ENCODE data around the gene NSMF. TPM values are rescaled to one million over a fixed set of nuclear protein-coding genes. Genes with fewer than 3 reads are reported as not detected.

Gene NSMF
- total and polyA plus RNA-seq, 4 donors = 13.8 to 39.8 (median 30.1) TPM

GRCh38 chr9:137423514-137424291, 35.4 kb downstream of the NSMF start:
- Histone ChIP-seq H3K4me1 (ENCODE audit: control insufficient read depth in 5 of 5, insufficient read depth in 5 of 5, low read length in 5 of 5) (peaks cover 0 to 13% (median 3%) of the 10 kb centered on the region in 5 donors), H3K36me3 (ENCODE audit: control insufficient read depth in 4 of 4, insufficient read depth in 4 of 4, low read length in 4 of 4) (no peaks in the 10 kb centered on the region), H3K27ac (ENCODE audit: low read depth in 1 of 2, low read length in 1 of 2) (peak overlapping the region; percentile 82 to 94), H3K27me3 (ENCODE audit: control insufficient read depth in 3 of 3, insufficient read depth in 3 of 3, low read length in 2 of 3) (no peaks in the 10 kb centered on the region), H3K4me3 (peak overlapping the region; percentile 70), H3K9ac (ENCODE audit: insufficient read depth in 1 of 2, low read length in 2 of 2) (no peak overlapping the region), H3K9me3 (ENCODE audit: control insufficient read depth in 4 of 4, insufficient read depth in 3 of 4, low read length in 3 of 4) (no peaks in the 10 kb centered on the region)
- TF ChIP-seq CTCF (IDR thresholded peaks at IDR 0.05; ENCODE audit: control extremely low read depth, extremely low read depth) = no peak
- no peak for ATAC-seq (ENCODE audit: insufficient read depth, low FRiP score)
- DNase-seq = no peak
- WGBS, 2 donors = 8 to 16% methylated on average over 45 to 77 of the region's 77 CpGs

DNA sequence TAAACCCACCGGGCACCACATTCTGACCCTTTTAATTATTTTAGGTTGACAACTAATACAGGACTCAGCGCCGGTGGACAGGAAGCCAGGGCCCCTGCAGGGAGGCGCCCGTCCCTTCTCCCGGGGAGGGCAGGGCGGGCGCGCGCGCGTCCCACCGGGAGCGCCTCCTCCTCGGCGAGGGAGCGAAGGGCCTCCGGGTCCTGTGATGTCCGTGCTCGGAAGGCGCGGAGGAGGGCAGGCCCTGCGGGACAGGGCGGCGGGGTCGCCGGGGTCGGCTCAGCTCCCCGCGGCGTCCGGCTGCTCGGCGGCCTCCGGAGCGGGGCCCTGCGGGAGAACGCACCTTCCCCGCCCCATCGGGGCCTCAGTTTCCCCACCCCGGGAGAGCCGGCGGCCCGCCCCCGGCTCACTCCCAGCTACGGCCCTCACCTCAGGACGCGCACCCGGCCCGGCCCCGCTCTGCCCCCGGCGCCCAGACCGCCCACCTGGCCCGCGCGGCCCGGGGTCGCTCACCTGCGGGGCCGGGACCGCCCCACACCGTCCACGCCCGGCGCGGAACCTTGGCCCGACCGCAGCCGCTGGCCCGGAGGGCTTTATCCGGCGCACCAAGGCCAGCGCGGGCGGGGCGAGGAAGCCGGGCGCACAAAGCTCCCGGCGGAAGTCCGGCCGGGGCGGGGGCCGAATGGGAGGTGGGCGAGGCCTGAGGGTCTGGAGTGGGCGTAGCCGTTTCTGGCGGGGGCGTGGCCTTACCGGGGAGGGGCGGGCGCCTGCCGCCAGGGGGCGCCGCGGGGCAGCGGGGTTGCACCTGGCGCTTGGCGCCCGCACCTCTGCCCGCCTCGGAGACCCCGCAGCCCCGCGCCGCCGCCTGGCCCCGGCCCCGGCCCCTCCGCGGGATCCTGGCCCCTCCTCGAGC, 36.3 kb downstream of the NSMF start, which contains the start of the genes EXD3 and NOXA1:
TSS of gene EXD3 (minus strand) at position 559 of the 910 bp plus-strand sequence. CDS start 27,805 bp downstream, outside the sequence.
TSS of gene NOXA1 (plus strand) at position 790 of the 910 bp plus-strand sequence. CDS start 137 bp downstream, outside the sequence.
- WGBS, 2 donors = 0 to 1% methylated on average over 41 to 113 of the region's 113 CpGs
- H3K9ac ChIP-seq (ENCODE audit: insufficient read depth in 1 of 2, low read length in 2 of 2) = peak within 1 kb of the TSS; percentile 43 to 56
- peaks cover 0 to 13% (median 3%) of the 10 kb centered on the region in 5 donors for H3K4me1 ChIP-seq (ENCODE audit: control insufficient read depth in 5 of 5, insufficient read depth in 5 of 5, low read length in 5 of 5)
- TF ChIP-seq CTCF (IDR thresholded peaks at IDR 0.05; ENCODE audit: control extremely low read depth, extremely low read depth) = peak; percentile 58
- H3K27ac ChIP-seq (ENCODE audit: low read depth in 1 of 2, low read length in 1 of 2) = peak within 1 kb of the TSS; percentile 86 to 94
- ATAC-seq (ENCODE audit: insufficient read depth, low FRiP score) (peak; percentile 96), DNase-seq (peak; percentile 90 to 93 (median 93))
- H3K4me3 ChIP-seq = peak within 1 kb of the TSS; percentile 89
- H3K9me3 ChIP-seq (ENCODE audit: control insufficient read depth in 4 of 4, insufficient read depth in 3 of 4, low read length in 3 of 4) = no peaks in the 10 kb centered on the region
- H3K36me3 ChIP-seq (ENCODE audit: control insufficient read depth in 4 of 4, insufficient read depth in 4 of 4, low read length in 4 of 4) = no peaks in the 10 kb centered on the region
- H3K27me3 ChIP-seq (ENCODE audit: control insufficient read depth in 3 of 3, insufficient read depth in 3 of 3, low read length in 2 of 3) = no peaks in the 10 kb centered on the region

- Histone ChIP-seq H3K9ac (ENCODE audit: insufficient read depth in 1 of 2, low read length in 2 of 2) (peak overlapping the region; percentile 43 to 56), H3K4me1 (ENCODE audit: control insufficient read depth in 5 of 5, insufficient read depth in 5 of 5, low read length in 5 of 5) (peaks cover 0 to 13% (median 3%) of the 10 kb centered on the region in 5 donors), H3K36me3 (ENCODE audit: control insufficient read depth in 4 of 4, insufficient read depth in 4 of 4, low read length in 4 of 4) (peaks cover 0 to 3% (median 0%) of the 10 kb centered on the region in 4 donors), H3K4me3 (peak overlapping the region; percentile 89), H3K27me3 (ENCODE audit: control insufficient read depth in 3 of 3, insufficient read depth in 3 of 3, low read length in 2 of 3) (no peaks in the 10 kb centered on the region), H3K9me3 (ENCODE audit: control insufficient read depth in 4 of 4, insufficient read depth in 3 of 4, low read length in 3 of 4) (no peaks in the 10 kb centered on the region), H3K27ac (ENCODE audit: low read depth in 1 of 2, low read length in 1 of 2) (peak overlapping the region; percentile 79 to 86)
- no peak for ATAC-seq (ENCODE audit: insufficient read depth, low FRiP score)
- TF ChIP-seq CTCF (IDR thresholded peaks at IDR 0.05; ENCODE audit: control extremely low read depth, extremely low read depth) = no peak
- DNase-seq = no peak
- 3 to 4% methylated on average over 11 of the region's 11 CpGs for whole genome bisulfite sequencing, 2 donors
These were observed 37.1 kb downstream of the NSMF start for GRCh38 chr9:137421838-137422603.

All from lung (tissue), 12 donors.